ENCODE data around the gene MCF2L.
"Not testable (repeated sequence)": the region's sequence is repeated elsewhere in the genome, so short reads cannot be mapped to it uniquely, and the experiment has no call there.

Gene MCF2L

DNA sequence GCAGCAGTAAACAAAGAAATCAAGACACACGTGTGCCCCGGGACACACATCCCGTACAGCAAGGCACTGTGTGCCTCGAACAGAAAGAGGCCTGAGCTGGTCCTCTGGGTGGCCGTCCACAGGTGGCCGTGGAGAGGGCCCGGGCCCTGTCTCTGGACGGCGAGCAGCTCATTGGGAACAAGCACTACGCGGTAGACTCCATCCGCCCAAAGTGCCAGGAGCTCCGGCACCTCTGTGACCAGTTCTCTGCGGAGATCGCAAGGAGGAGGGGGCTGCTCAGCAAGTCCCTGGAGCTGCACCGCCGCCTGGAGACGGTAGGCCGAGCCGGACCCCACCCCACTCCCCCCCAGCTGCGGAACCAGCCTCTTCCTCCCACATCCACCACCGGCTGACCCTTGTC lies 105.9 kb downstream of the MCF2L start:
- no peak for DNase-seq (ENCODE audit: low spot score)

DNA sequence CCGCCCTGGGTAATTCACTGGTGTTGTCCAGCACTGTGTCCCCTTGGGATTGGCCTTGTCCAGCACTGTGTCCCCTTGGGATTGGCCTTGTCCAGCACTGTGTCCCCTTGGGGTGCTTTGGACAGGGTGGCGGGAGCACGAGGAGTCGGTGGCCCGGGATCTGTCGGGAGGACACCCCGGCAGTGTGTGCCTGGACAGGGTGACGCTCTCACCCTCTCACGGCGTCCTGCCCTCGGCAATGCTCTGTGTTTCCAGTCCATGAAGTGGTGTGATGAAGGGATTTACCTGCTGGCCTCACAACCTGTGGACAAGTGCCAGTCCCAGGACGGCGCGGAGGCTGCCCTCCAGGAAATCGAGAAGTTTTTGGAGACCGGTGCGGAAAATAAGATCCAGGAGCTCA lies 106.7 kb downstream of the MCF2L start:
- TF ChIP-seq, protein P1, sequence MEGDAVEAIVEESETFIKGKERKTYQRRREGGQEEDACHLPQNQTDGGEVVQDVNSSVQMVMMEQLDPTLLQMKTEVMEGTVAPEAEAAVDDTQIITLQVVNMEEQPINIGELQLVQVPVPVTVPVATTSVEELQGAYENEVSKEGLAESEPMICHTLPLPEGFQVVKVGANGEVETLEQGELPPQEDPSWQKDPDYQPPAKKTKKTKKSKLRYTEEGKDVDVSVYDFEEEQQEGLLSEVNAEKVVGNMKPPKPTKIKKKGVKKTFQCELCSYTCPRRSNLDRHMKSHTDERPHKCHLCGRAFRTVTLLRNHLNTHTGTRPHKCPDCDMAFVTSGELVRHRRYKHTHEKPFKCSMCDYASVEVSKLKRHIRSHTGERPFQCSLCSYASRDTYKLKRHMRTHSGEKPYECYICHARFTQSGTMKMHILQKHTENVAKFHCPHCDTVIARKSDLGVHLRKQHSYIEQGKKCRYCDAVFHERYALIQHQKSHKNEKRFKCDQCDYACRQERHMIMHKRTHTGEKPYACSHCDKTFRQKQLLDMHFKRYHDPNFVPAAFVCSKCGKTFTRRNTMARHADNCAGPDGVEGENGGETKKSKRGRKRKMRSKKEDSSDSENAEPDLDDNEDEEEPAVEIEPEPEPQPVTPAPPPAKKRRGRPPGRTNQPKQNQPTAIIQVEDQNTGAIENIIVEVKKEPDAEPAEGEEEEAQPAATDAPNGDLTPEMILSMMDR (IDR thresholded peaks at IDR 0.05), result no peak
- H3K27ac ChIP-seq, result no peak overlapping the region
- no peak for DNase-seq (ENCODE audit: low spot score)
- no peak overlapping the region for H3K4me3 ChIP-seq

More for the DNA sequence above, 105.9 kb downstream of the MCF2L start:
- TF ChIP-seq, protein P1 (IDR thresholded peaks at IDR 0.05), result no peak
- Histone ChIP-seq H3K27ac (no peak overlapping the region), H3K4me3 (no peak overlapping the region)

DNA sequence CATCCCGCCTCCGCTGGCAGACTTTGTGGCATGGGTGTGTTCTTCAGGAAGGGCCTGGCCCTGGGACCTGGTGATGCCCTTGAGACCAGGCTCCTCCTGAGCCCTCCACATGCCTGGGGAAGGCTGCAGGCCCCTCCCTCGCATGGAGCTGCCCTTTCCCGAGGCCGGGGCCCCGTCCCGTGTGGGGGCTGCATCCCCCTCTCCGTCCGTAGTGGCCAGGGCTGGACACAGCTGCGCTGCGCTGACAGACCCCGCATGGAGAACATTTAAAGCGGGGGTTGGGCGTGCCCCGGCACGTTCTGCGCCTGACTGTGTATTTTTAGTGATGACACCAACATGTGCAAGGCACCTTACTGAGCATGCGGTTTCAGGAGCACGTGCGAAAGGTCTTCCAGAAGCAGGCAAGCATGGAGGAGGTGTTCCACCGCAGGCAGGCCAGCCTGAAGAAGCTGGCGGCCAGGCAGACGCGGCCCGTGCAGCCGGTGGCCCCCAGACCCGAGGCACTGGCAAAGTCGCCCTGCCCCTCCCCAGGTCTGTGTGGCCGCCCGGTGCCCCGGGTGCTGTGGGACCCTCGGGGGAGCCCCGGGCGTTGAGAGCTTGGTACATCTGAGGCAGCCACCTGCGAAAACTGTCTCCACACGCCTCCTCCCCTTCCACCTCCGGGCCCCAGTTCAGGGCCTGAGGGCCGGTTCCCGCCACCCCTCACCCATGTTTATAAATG lies 107.8 kb downstream of the MCF2L start:
- TF ChIP-seq, protein P1 (IDR thresholded peaks at IDR 0.05), result no peak
- no peak overlapping the region for H3K4me3 ChIP-seq
- H3K27ac ChIP-seq, result no peak overlapping the region
- DNase-seq (ENCODE audit: low spot score), result no peak

DNA sequence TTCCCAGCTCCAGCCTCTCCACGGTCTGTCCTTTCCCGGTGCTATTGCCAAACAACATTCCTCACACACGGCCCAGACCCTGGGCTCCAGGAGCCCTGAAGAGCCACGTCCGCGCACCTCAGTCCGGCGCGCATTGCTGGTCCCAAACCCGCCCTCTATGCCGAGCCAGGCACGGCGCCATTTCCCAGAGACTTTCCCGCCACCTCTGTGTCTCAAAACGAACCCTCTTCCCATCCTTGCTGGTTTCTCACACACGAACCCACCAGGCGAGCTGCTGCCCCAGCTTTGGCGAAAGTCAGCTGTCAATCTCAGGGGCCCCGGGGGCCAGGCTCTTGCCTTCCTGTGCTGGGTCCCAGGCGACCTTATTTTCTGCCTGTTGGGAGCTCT lies 108.5 kb downstream of the MCF2L start:
- TF ChIP-seq, protein P1 (IDR thresholded peaks at IDR 0.05), result no peak
- Histone ChIP-seq H3K4me3 (no peak overlapping the region), H3K27ac (no peak overlapping the region)
- no peak for DNase-seq (ENCODE audit: low spot score)

DNA sequence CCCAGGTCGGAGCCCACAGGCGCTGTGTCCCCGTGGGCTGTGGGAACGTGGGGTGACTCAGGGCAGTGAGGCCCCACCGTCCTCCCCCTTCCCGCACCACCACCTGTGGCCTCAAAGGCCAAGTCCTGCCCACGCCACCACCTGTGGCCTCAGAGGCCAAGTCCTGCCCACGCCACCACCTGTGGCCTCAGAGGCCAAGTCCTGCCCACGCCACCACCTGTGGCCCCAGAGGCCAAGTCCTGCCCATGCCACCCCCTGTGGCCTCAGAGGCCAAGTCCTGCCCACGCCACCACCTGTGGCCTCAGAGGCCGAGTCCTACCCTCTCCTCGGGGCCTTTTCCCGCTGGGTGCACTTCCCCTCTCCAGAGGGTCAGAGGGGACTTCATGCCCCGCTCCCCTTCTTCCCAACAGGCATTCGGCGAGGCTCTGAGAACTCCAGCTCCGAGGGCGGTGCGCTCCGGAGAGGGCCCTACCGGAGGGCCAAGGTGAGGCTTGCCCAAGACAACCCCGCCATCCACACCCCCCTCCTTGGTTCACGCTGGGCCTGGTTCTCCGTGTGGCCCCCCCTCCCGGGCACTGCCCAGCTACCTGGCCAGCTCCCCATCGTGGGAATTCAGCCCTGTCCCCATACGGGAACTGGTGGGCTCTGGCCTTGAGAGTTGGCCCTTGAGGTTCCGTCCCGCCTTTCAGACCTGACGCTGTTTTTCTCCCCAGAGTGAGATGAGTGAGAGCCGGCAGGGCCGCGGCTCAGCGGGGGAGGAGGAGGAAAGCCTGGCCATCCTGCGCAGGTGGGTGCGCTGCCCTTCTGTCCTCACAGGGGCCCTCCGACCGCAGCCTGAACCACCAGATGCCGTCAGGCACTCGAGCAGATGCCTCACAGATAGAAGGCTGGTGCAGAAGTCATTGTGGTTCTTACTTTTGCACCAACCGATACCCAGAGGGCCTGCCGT lies 109.2 kb downstream of the MCF2L start:
- TF ChIP-seq, protein P1 (IDR thresholded peaks at IDR 0.05), result no peak
- no peak for DNase-seq (ENCODE audit: low spot score)
- H3K27ac ChIP-seq, result no peak overlapping the region
- H3K4me3 ChIP-seq, result no peak overlapping the region

DNA sequence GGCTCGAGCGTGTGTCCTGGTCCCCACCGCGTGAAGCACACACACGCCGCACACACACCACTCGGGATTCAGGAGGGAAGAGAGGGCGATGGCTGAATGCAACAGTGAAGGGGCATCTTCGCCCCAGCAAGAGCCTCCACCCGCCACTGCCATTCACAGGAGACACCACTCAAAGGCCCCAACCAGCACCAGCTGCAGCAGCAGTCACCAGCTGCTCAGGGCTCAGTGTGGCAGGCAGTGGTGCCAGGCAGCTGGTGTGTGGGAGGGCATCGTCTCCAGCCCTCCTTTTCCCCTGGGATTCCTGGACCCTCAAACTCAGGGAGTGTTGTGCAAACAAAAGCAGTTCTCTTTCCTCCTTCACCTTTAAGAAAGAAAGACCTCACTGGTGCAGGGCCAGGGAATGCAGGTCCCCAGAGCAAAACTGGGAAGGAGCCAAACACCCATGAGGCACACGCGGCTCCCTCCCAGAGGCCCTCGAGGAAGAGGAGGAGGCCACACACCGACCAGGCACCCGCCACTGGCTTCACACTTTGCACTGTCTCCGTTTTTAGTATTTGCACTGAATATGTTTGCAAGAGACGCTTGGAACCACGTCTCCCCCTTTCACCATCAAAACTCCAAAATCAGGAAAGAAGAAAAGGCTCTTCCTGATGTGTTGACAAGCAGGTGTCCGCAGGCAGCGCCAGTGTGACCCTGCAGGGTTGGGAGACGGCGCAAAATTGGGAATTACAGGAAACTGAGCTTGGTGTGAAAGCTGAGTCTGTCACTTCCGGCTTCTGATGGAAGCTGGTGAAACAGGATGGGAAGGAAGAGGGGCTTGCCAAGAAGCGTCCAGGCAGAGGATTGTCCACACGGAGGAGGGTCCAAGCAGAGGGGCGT lies 110.1 kb downstream of the MCF2L start:
- TF ChIP-seq, protein P1 (IDR thresholded peaks at IDR 0.05), result no peak
- Histone ChIP-seq H3K27ac (no peak overlapping the region), H3K4me3 (no peak overlapping the region)
- DNase-seq (ENCODE audit: low spot score), result no peak

DNA sequence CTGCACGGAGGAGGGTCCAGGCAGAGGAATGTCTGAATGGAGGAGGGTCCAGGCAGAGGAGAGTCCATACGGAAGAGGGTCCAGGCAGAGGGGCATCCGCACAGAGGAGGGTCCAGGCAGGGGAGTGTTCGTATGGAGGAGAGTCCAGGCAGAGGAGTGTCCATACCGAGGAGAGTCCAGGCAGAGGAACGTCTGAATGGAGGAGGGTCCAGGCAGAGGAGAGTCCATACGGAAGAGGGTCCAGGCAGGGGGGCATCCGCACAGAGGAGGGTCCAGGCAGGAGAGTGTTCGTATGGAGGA lies 110.7 kb downstream of the MCF2L start:
- not testable (repeated sequence) for H3K4me3 ChIP-seq; H3K27ac ChIP-seq; DNase-seq (ENCODE audit: low spot score)
